CD4-positive, CD25-positive, alpha-beta regulatory T cell (primary cell): Measurements from ENCODE around the gene HCN4. TPM values are rescaled to one million over a fixed set of nuclear protein-coding genes. Genes with fewer than 3 reads are reported as not detected.

Experiments
- ATAC-seq, 2 donors: fragments of 150-1000 bp; cut with Tn5 transposase; one replicate each; pipeline ENCODE4 v1.10.0; 2021; ENCODE audit warnings: low read depth in 2 of 2, moderate number of reproducible peaks in 2 of 2, moderate library complexity in 1 of 2
- DNase-seq, 3 donors: peaks; one replicate each; pipeline versions ENCODE4 v3.0.0 to v3.0.0-alpha.2; 2012 to 2022; ENCODE audit warnings: mixed read lengths in 1 of 3
- H3K27ac ChIP-seq: one replicate; pipeline ENCODE4 v1.7.0; 2013; ENCODE audit warnings: mild to moderate bottlenecking, low read length; ENCODE audit not compliant: insufficient read depth, poor library complexity, severe bottlenecking
- H3K27me3 ChIP-seq: one replicate; pipeline ENCODE4 v1.7.0; 2013; ENCODE audit warnings: low read length; ENCODE audit not compliant: control insufficient read depth, insufficient read depth
- H3K36me3 ChIP-seq: one replicate; pipeline ENCODE4 v1.7.0; 2013; ENCODE audit warnings: mild to moderate bottlenecking, low read length, moderate library complexity; ENCODE audit not compliant: control insufficient read depth, insufficient read depth
- H3K4me1 ChIP-seq: 2 replicates; pipeline ENCODE4 v1.7.0; 2013; ENCODE audit warnings: mild to moderate bottlenecking, low read length; ENCODE audit not compliant: insufficient read depth, control insufficient read depth, poor library complexity, severe bottlenecking
- H3K4me3 ChIP-seq: one replicate; pipeline ENCODE4 v1.7.0; 2013; ENCODE audit warnings: low read depth, mild to moderate bottlenecking, low read length, moderate library complexity
- H3K9me3 ChIP-seq, 2 experiments: 1 replicate in 1 of 2; 2 replicates in 1 of 2; pipeline ENCODE4 v1.7.0; 2013; ENCODE audit warnings: low read length in 2 of 2, mild to moderate bottlenecking in 1 of 2, moderate library complexity in 1 of 2; ENCODE audit not compliant: control insufficient read depth in 2 of 2
- H3K27ac Mint-ChIP-seq, 3 donors: one replicate each; pipeline ENCODE4 v1.8.0; 2020 to 2022; ENCODE audit warnings: mild to moderate bottlenecking in 3 of 3, mixed read lengths in 3 of 3, moderate library complexity in 2 of 3
- H3K27me3 Mint-ChIP-seq: one replicate; pipeline ENCODE4 v1.8.0; 2022; ENCODE audit warnings: mild to moderate bottlenecking, mixed read lengths
- H3K36me3 Mint-ChIP-seq: one replicate; pipeline ENCODE4 v1.8.0; 2020; ENCODE audit warnings: mixed read lengths
- H3K4me1 Mint-ChIP-seq, 4 donors: one replicate each; pipeline ENCODE4 v1.8.0; 2020 to 2022; ENCODE audit warnings: mixed read lengths in 4 of 4, mild to moderate bottlenecking in 1 of 4
- H3K4me3 Mint-ChIP-seq, 4 donors: one replicate each; pipeline ENCODE4 v1.8.0; 2020 to 2022; ENCODE audit warnings: mild to moderate bottlenecking in 4 of 4, mixed read lengths in 4 of 4, moderate library complexity in 3 of 4
- H3K9me3 Mint-ChIP-seq, 7 donors: one replicate each; pipeline ENCODE4 v1.8.0; 2020 to 2022; ENCODE audit warnings: mixed read lengths in 7 of 7, mild to moderate bottlenecking in 3 of 7, moderate library complexity in 2 of 7
- polyA plus RNA-seq, 4 donors: library from polyadenylated mRNA; unstranded; fragments of 300-500 nt; fragmentation: Illumina TruSeq; gene quantifications; one replicate each; pipeline ENCODE4 v1.2.3, GENCODE V29; 2021
- total RNA-seq: library from RNA; stranded (reverse); gene quantifications from one replicate; pipeline ENCODE4 v1.2.3, GENCODE V29; 2022

The HCN4 gene
- total and polyA plus RNA-seq, 5 donors from 2014 or later: not detected

- ATAC-seq (no peak), DNase-seq (no peak)
- Histone ChIP-seq H3K27me3 (no peaks in the 10 kb centered on the region), H3K4me3 (no peak overlapping the region), H3K27ac (no peak overlapping the region), H3K4me1 (no peaks in the 10 kb centered on the region), H3K9me3 (no peaks in the 10 kb centered on the region), H3K36me3 (no peaks in the 10 kb centered on the region)
- H3K4me3 Mint-ChIP-seq: no peak overlapping the region
- H3K27ac Mint-ChIP-seq: no peak overlapping the region
- no peaks in the 10 kb centered on the region for H3K36me3 Mint-ChIP-seq
- H3K4me1 Mint-ChIP-seq: no peaks in the 10 kb centered on the region
- H3K9me3 Mint-ChIP-seq: peaks cover 0 to 7% (median 0%) of the 10 kb centered on the region in 7 donors
- H3K27me3 Mint-ChIP-seq: peaks cover 4% of the 10 kb centered on the region
Measured at GRCh38 chr15:73386886-73387506, 18.2 kb upstream of the HCN4 start.

- H3K4me3 Mint-ChIP-seq: no peak overlapping the region
- Histone ChIP-seq H3K4me3 (no peak overlapping the region), H3K9me3 (no peaks in the 10 kb centered on the region), H3K4me1 (no peaks in the 10 kb centered on the region), H3K27me3 (no peaks in the 10 kb centered on the region), H3K27ac (no peak overlapping the region), H3K36me3 (no peaks in the 10 kb centered on the region)
- no peaks in the 10 kb centered on the region for H3K36me3 Mint-ChIP-seq
- no peaks in the 10 kb centered on the region for H3K4me1 Mint-ChIP-seq
- no peak overlapping the region for H3K27ac Mint-ChIP-seq
- peaks cover 4% of the 10 kb centered on the region for H3K27me3 Mint-ChIP-seq
- H3K9me3 Mint-ChIP-seq: peaks cover 0 to 14% (median 5%) of the 10 kb centered on the region in 7 donors
- ATAC-seq (no peak), DNase-seq (no peak)
Measured at GRCh38 chr15:73386238-73386637, 17.5 kb upstream of the HCN4 start.

GRCh38 chr15:73385205-73385604 is 16.4 kb upstream of the HCN4 start:
- Mint-ChIP-seq H3K9me3 (peaks cover 2 to 23% (median 5%) of the 10 kb centered on the region in 7 donors), H3K4me1 (no peaks in the 10 kb centered on the region), H3K36me3 (no peaks in the 10 kb centered on the region), H3K27ac (no peak overlapping the region), H3K27me3 (peaks cover 6% of the 10 kb centered on the region), H3K4me3 (no peak overlapping the region)
- H3K4me3 ChIP-seq: no peak overlapping the region
- DNase-seq: no peak
- H3K36me3 ChIP-seq: no peaks in the 10 kb centered on the region
- H3K9me3 ChIP-seq: peaks cover 0 to 2% of the 10 kb centered on the region in 2 experiments
- no peak for ATAC-seq
- H3K27ac ChIP-seq: no peak overlapping the region
- H3K27me3 ChIP-seq: peaks cover 4% of the 10 kb centered on the region
- no peaks in the 10 kb centered on the region for H3K4me1 ChIP-seq

GRCh38 chr15:73383310-73384189 is 14.8 kb upstream of the HCN4 start:
- peaks cover 4% of the 10 kb centered on the region for H3K27me3 ChIP-seq
- no peak for ATAC-seq
- H3K4me3 ChIP-seq: no peak overlapping the region
- no peaks in the 10 kb centered on the region for H3K36me3 ChIP-seq
- Mint-ChIP-seq H3K27ac (no peak overlapping the region), H3K27me3 (peaks cover 13% of the 10 kb centered on the region), H3K9me3 (peaks cover 2 to 23% (median 5%) of the 10 kb centered on the region in 7 donors), H3K4me1 (no peaks in the 10 kb centered on the region), H3K36me3 (no peaks in the 10 kb centered on the region), H3K4me3 (no peak overlapping the region)
- H3K27ac ChIP-seq: no peak overlapping the region
- DNase-seq: no peak
- H3K9me3 ChIP-seq: peaks cover 0 to 2% of the 10 kb centered on the region in 2 experiments
- H3K4me1 ChIP-seq: no peaks in the 10 kb centered on the region

GRCh38 chr15:73382115-73382514 is 13.4 kb upstream of the HCN4 start:
- DNase-seq (no peak), ATAC-seq (no peak)
- peaks cover 2 to 23% (median 5%) of the 10 kb centered on the region in 7 donors for H3K9me3 Mint-ChIP-seq
- Histone ChIP-seq H3K27me3 (peaks cover 4% of the 10 kb centered on the region), H3K27ac (no peak overlapping the region), H3K36me3 (no peaks in the 10 kb centered on the region), H3K4me3 (no peak overlapping the region), H3K4me1 (no peaks in the 10 kb centered on the region), H3K9me3 (peaks cover 0 to 2% of the 10 kb centered on the region in 2 experiments)
- no peak overlapping the region for H3K4me3 Mint-ChIP-seq
- no peaks in the 10 kb centered on the region for H3K36me3 Mint-ChIP-seq
- no peaks in the 10 kb centered on the region for H3K4me1 Mint-ChIP-seq
- no peak overlapping the region for H3K27ac Mint-ChIP-seq
- peaks cover 13% of the 10 kb centered on the region for H3K27me3 Mint-ChIP-seq

GRCh38 chr15:73380661-73381060 is 11.9 kb upstream of the HCN4 start:
- Histone ChIP-seq H3K27ac (no peak overlapping the region), H3K27me3 (peaks cover 4% of the 10 kb centered on the region), H3K9me3 (peaks cover 0 to 2% of the 10 kb centered on the region in 2 experiments), H3K4me3 (no peak overlapping the region), H3K36me3 (no peaks in the 10 kb centered on the region), H3K4me1 (no peaks in the 10 kb centered on the region)
- ATAC-seq (no peak), DNase-seq (no peak)
- peaks cover 13% of the 10 kb centered on the region for H3K27me3 Mint-ChIP-seq
- no peak overlapping the region for H3K27ac Mint-ChIP-seq
- no peaks in the 10 kb centered on the region for H3K4me1 Mint-ChIP-seq
- H3K9me3 Mint-ChIP-seq: peaks cover 2 to 23% (median 5%) of the 10 kb centered on the region in 7 donors
- no peak overlapping the region for H3K4me3 Mint-ChIP-seq
- no peaks in the 10 kb centered on the region for H3K36me3 Mint-ChIP-seq

GRCh38 chr15:73378089-73378488 is 9.3 kb upstream of the HCN4 start:
- Mint-ChIP-seq H3K27ac (no peak overlapping the region), H3K4me1 (no peaks in the 10 kb centered on the region), H3K9me3 (peaks cover 2 to 20% (median 5%) of the 10 kb centered on the region in 7 donors), H3K4me3 (no peak overlapping the region), H3K36me3 (no peaks in the 10 kb centered on the region), H3K27me3 (peaks cover 9% of the 10 kb centered on the region)
- Histone ChIP-seq H3K27me3 (peaks cover 4% of the 10 kb centered on the region), H3K9me3 (peaks cover 0 to 2% of the 10 kb centered on the region in 2 experiments), H3K4me1 (no peaks in the 10 kb centered on the region), H3K4me3 (no peak overlapping the region), H3K36me3 (no peaks in the 10 kb centered on the region), H3K27ac (no peak overlapping the region)
- ATAC-seq (no peak), DNase-seq (no peak)
